GM12878 (cell line): ENCODE data around the gene ZNF765. TPM values are rescaled to one million over a fixed set of nuclear protein-coding genes. Genes with fewer than 3 reads are reported as not detected.

Experiments
- ATAC-seq: fragments of 200-7000 bp; cut with Tn5 transposase; 3 replicates; pipeline ENCODE4 v1.9.1; 2020; ENCODE audit warnings: mild to moderate bottlenecking, moderate library complexity
- BruUV-seq: library from RNA; stranded (reverse); fragments of 400-500 nt; replicated peaks from 2 replicates; lab custom pipeline; 2021; lab: Mats Ljungman, UMichigan
- CTCF ChIA-PET: fragments of 300-600 bp; sonication (Branson Sonifier 250); formaldehyde crosslinking; extraction: SDS; loops from one replicate; lab custom pipeline; 2021; ENCODE audit warnings: inconsistent platforms; lab: Yijun Ruan, JAX
- POLR2A ChIA-PET: fragments of 350-600 bp; formaldehyde crosslinking; extraction: SDS; loops from one replicate; lab custom pipeline; 2021; ENCODE audit warnings: inconsistent platforms; lab: Charles Lee
- RAD21 ChIA-PET: fragments of 300-600 bp; sonication (Branson Sonifier 250); formaldehyde crosslinking; loops from one replicate; lab custom pipeline; 2023; ENCODE audit warnings: antibody characterized with exemption; ENCODE audit not compliant: unreplicated experiment; lab: Charles Lee
- SMC1A ChIA-PET: fragments of 300-600 bp; sonication (Branson Sonifier 250); formaldehyde crosslinking; loops from one replicate; lab custom pipeline; 2023; ENCODE audit not compliant: unreplicated experiment, uncharacterized antibody; lab: Charles Lee
- DNase-seq: peaks from one replicate; pipeline ENCODE4 v3.0.0-alpha.2; 2011; ENCODE audit warnings: low read depth, low spot score
- FAIRE-seq: peaks from 3 replicates; lab custom pipeline; 2011; peaks lifted over from hg19 to GRCh38; lab: Jason Lieb, UNC
- H2AFZ ChIP-seq: 2 replicates; pipeline ENCODE4 v1.6.0; 2011; ENCODE audit warnings: low read depth, low read length, control low read depth; ENCODE audit not compliant: control insufficient read depth
- H3K27ac ChIP-seq: 2 replicates; pipeline ENCODE4 v1.5.1; 2011; ENCODE audit warnings: control low read depth; ENCODE audit not compliant: control insufficient read depth, insufficient read depth
- H3K27me3 ChIP-seq, 2 experiments: replicated peaks in 1 of 2; 2 replicates each; pipeline versions ENCODE4 v1.6.0 to v1.6.1; 2011; ENCODE audit warnings: low read length in 1 of 2; ENCODE audit not compliant: control insufficient read depth in 2 of 2, insufficient read depth in 2 of 2
- H3K36me3 ChIP-seq, 2 experiments: 2 replicates each; pipeline ENCODE4 v1.5.1; 2011; ENCODE audit warnings: low read length in 1 of 2; ENCODE audit not compliant: control insufficient read depth in 2 of 2, insufficient read depth in 2 of 2
- H3K4me1 ChIP-seq: 2 replicates; pipeline ENCODE4 v1.6.1; 2011; ENCODE audit warnings: mild to moderate bottlenecking, low read length, moderate library complexity, mixed read lengths; ENCODE audit not compliant: control insufficient read depth, insufficient read depth
- H3K4me2 ChIP-seq: 2 replicates; pipeline ENCODE4 v1.6.0; 2011; ENCODE audit warnings: control low read depth; ENCODE audit not compliant: control insufficient read depth, insufficient read depth
- H3K4me3 ChIP-seq: fragments of 200-600 bp; sonication (generic); 2 replicates; pipeline ENCODE4 v1.5.1; 2016
- H3K79me2 ChIP-seq: 2 replicates; pipeline ENCODE4 v1.6.0; 2011; ENCODE audit warnings: low read length; ENCODE audit not compliant: control insufficient read depth, insufficient read depth
- H3K9ac ChIP-seq: 2 replicates; pipeline ENCODE4 v1.8.0; 2011; ENCODE audit warnings: low read length, control low read depth, mixed read lengths; ENCODE audit not compliant: control insufficient read depth, insufficient read depth
- H3K9me3 ChIP-seq: replicated peaks from 3 replicates; pipeline ENCODE4 v1.5.1; 2011; ENCODE audit warnings: mild to moderate bottlenecking, low read length; ENCODE audit not compliant: control insufficient read depth, insufficient read depth
- H4K20me1 ChIP-seq: 2 replicates; pipeline ENCODE4 v1.6.0; 2011; ENCODE audit not compliant: control insufficient read depth, insufficient read depth
- BACH1 ChIP-seq: fragments of 450-650 bp; IDR thresholded peaks from 2 replicates; pipeline ENCODE4 v1.6.1; 2017; ENCODE audit warnings: mild to moderate bottlenecking, borderline replicate concordance
- BMI1 ChIP-seq: fragments of 450-650 bp; IDR thresholded peaks from 2 replicates; pipeline ENCODE4 v1.6.1; 2016; ENCODE audit warnings: mild to moderate bottlenecking, moderate library complexity, borderline replicate concordance
- CHD4 ChIP-seq: fragments of 200-600 bp; sonication (generic); IDR thresholded peaks from 2 replicates; pipeline ENCODE4 v1.6.1; 2016; ENCODE audit warnings: mild to moderate bottlenecking
- LARP7 ChIP-seq: fragments of 450-650 bp; IDR thresholded peaks from 2 replicates; pipeline ENCODE4 v1.6.1; 2017; ENCODE audit warnings: mild to moderate bottlenecking
- NR2C1 ChIP-seq: fragments of 450-650 bp; IDR thresholded peaks from 2 replicates; pipeline ENCODE4 v1.6.1; 2017; ENCODE audit warnings: antibody characterized with exemption, mild to moderate bottlenecking, moderate library complexity
- NRF1 ChIP-seq: conservative IDR thresholded peaks from 2 replicates; pipeline ENCODE4 v1.6.1; 2011; ENCODE audit warnings: mild to moderate bottlenecking, low read depth, low read length, improper control_type of control experiment
- POU2F2 ChIP-seq: IDR thresholded peaks from 3 replicates; pipeline ENCODE4 v1.6.1; 2011; ENCODE audit warnings: low read depth, mild to moderate bottlenecking, low read length, borderline replicate concordance
- RELA ChIP-seq: fragments of 450-650 bp; IDR thresholded peaks from 2 replicates; pipeline ENCODE4 v1.8.0; 2014; ENCODE audit warnings: borderline replicate concordance; ENCODE audit not compliant: partially characterized antibody
- SMAD5 ChIP-seq: IDR thresholded peaks from 2 replicates; pipeline ENCODE4 v1.6.1; 2016; ENCODE audit warnings: antibody characterized with exemption, low read depth
- SMC3 ChIP-seq: IDR thresholded peaks from 2 replicates; pipeline ENCODE4 v1.6.1; 2011; ENCODE audit warnings: low read length, improper control_type of control experiment, borderline replicate concordance
- ZBED1 ChIP-seq: IDR thresholded peaks from 2 replicates; pipeline ENCODE4 v1.6.1; 2016; ENCODE audit warnings: borderline replicate concordance
- WGBS: methylation state at CpG from one replicate; pipeline ENCODE4 v1.1.6; 2016; ENCODE audit warnings: low lambda C conversion rate; ENCODE audit not compliant: insufficient replicate concordance, insufficient coverage; ENCODE audit errors: missing lambda C conversion rate; 5-methylcytosine and 5-hydroxymethylcytosine counted together
- in situ Hi-C: fragments of 300-500 bp; cut with MboI; formaldehyde crosslinking; loops from 9 replicates; pipeline ENCODE4 v1.14.3; 2018; ENCODE audit warnings: mixed read lengths
- intact Hi-C: fragments of 100-400 bp; cut with micrococcal nuclease; formaldehyde crosslinking; loops from one replicate; pipeline ENCODE4 v1.14.2; 2022; ENCODE audit not compliant: unreplicated experiment
- polyA plus RNA-seq, 11 experiments: library from polyadenylated mRNA; depleted of rRNA in 4 of 11; unstranded in 6 of 11; stranded (reverse) in 5 of 11; fragments of >200 nt; fragmentation: Nextera tagmentation in 4 of 11; fragmentation: Illumina TruSeq in 1 of 11; extraction: Ambion mirVana in 4 of 11; extraction: Trizol in 1 of 11; gene quantifications; 1 replicate in 1 of 11; 2 replicates in 10 of 11; pipeline versions ENCODE4 v1.2.1 to v1.2.3, GENCODE V29; 2011 to 2016; ENCODE audit warnings: inconsistent platforms in 2 of 11, missing spikeins in 2 of 11, low read depth in 1 of 11
- total RNA-seq, 4 experiments: library from RNA; depleted of rRNA in 3 of 4; stranded (reverse); fragments of >200 nt in 3 of 4; fragmentation: Illumina TruSeq in 1 of 4; extraction: Trizol in 1 of 4; gene quantifications; 2 replicates each; pipeline versions ENCODE4 v1.2.1 to v1.2.3, GENCODE V29; 2013 to 2021
- TF ChIP-seq, protein P1 (sequence below): fragments of 150-350 bp; IDR thresholded peaks from 2 replicates; pipeline ENCODE4 v1.6.1; 2014; ENCODE audit warnings: mild to moderate bottlenecking, low read depth, low read length
- TF ChIP-seq, protein P2 (sequence below): IDR thresholded peaks from 2 replicates; pipeline ENCODE4 v1.6.1; 2011; ENCODE audit warnings: borderline replicate concordance, low read depth, mild to moderate bottlenecking, moderate library complexity, low read length; ENCODE audit not compliant: insufficient read depth, poor library complexity, severe bottlenecking

ZNF765 gene
- total and polyA plus RNA-seq, 10 of the 15 experiments (the other 5 are each of a cell fraction or from before 2014, with no cell fraction given): 2.9 to 12.7 (median 7.0) TPM

DNA sequence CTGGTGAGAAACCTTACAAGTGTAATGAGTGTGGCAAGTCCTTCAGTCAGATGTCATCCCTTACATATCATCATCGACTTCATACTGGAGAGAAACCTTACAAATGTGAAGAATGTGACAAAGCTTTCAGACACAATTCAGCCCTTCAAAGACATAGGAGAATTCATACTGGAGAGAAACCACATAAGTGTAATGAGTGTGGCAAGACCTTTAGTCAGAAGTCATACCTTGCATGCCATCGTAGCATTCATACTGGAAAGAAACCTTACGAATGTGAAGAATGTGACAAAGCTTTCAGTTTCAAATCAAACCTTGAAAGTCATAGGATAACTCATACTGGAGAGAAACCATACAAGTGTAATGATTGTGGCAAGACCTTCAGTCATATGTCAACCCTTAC lies 13.6 kb upstream of the ZNF765 start:
- no peak overlapping the region for H3K9ac ChIP-seq
- ChIA-PET CTCF (no interaction called here), POLR2A (no interaction called here), SMC1A (interaction anchor here (1.0 kb wide), 1 partner anchor 43 kb away, joined by 3 read pairs; no protein-coding TSS in a partner anchor), RAD21 (no interaction called here)
- H3K36me3 ChIP-seq: peaks cover 0 to 15% of the 10 kb centered on the region in 2 experiments; a peak in 1 of 4 replicates
- intact Hi-C loops (no loop called here), in situ Hi-C loops (no loop called here)
- DNase-seq (no peak), FAIRE-seq (no peak), ATAC-seq (no peak)
- peaks cover 33% of the 10 kb centered on the region for H3K9me3 ChIP-seq
- no peak overlapping the region for H3K27ac ChIP-seq
- H3K4me1 ChIP-seq: no peaks in the 10 kb centered on the region
- H2AFZ ChIP-seq: no peak overlapping the region
- no peak for TF ChIP-seq SMAD5
- no peak for TF ChIP-seq BMI1
- TF ChIP-seq RELA: no peak
- no peak for TF ChIP-seq NRF1
- TF ChIP-seq POU2F2: no peak
- no peak for TF ChIP-seq CHD4
- TF ChIP-seq, protein P1, sequence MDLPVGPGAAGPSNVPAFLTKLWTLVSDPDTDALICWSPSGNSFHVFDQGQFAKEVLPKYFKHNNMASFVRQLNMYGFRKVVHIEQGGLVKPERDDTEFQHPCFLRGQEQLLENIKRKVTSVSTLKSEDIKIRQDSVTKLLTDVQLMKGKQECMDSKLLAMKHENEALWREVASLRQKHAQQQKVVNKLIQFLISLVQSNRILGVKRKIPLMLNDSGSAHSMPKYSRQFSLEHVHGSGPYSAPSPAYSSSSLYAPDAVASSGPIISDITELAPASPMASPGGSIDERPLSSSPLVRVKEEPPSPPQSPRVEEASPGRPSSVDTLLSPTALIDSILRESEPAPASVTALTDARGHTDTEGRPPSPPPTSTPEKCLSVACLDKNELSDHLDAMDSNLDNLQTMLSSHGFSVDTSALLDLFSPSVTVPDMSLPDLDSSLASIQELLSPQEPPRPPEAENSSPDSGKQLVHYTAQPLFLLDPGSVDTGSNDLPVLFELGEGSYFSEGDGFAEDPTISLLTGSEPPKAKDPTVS: no peak
- TF ChIP-seq, protein P2, sequence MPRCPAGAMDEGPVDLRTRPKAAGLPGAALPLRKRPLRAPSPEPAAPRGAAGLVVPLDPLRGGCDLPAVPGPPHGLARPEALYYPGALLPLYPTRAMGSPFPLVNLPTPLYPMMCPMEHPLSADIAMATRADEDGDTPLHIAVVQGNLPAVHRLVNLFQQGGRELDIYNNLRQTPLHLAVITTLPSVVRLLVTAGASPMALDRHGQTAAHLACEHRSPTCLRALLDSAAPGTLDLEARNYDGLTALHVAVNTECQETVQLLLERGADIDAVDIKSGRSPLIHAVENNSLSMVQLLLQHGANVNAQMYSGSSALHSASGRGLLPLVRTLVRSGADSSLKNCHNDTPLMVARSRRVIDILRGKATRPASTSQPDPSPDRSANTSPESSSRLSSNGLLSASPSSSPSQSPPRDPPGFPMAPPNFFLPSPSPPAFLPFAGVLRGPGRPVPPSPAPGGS: no peak
- no peak for TF ChIP-seq SMC3
- no peak for TF ChIP-seq NR2C1
- TF ChIP-seq BACH1: no peak
- TF ChIP-seq LARP7: no peak
- TF ChIP-seq ZBED1: no peak
- H3K27me3 ChIP-seq: no peaks in the 10 kb centered on the region
- H4K20me1 ChIP-seq: no peaks in the 10 kb centered on the region
- no peaks in the 10 kb centered on the region for H3K79me2 ChIP-seq
- no TSS peak for BruUV-seq
- H3K4me3 ChIP-seq: no peak overlapping the region
- H3K4me2 ChIP-seq: no peak overlapping the region
- WGBS: 98% methylated on average over 3 of the region's 3 CpGs
